Mucosa of stomach (tissue), 1 donor: Measurements from ENCODE around the gene RAD51B.
"Not testable (repeated sequence)": the region's sequence is repeated elsewhere in the genome, so short reads cannot be mapped to it uniquely, and the experiment has no call there.

Source experiments
- H3K27me3 ChIP-seq: one replicate; pipeline ENCODE4 v1.7.0; 2013; ENCODE audit warnings: mild to moderate bottlenecking, low read length; ENCODE audit not compliant: control insufficient read depth, insufficient read depth
- H3K36me3 ChIP-seq: one replicate; pipeline ENCODE4 v1.7.0; 2013; ENCODE audit warnings: low read length; ENCODE audit not compliant: control insufficient read depth, insufficient read depth
- H3K4me1 ChIP-seq: one replicate; pipeline ENCODE4 v1.7.0; 2013; ENCODE audit warnings: mild to moderate bottlenecking, low read length; ENCODE audit not compliant: control insufficient read depth, insufficient read depth
- H3K4me3 ChIP-seq: one replicate; pipeline ENCODE4 v1.7.0; 2013; ENCODE audit warnings: low read length
- H3K9ac ChIP-seq: one replicate; pipeline ENCODE4 v1.7.0; 2013; ENCODE audit warnings: mild to moderate bottlenecking, low read length, moderate library complexity
- H3K9me3 ChIP-seq: one replicate; pipeline ENCODE4 v1.7.0; 2013; ENCODE audit warnings: mild to moderate bottlenecking, low read length, moderate library complexity; ENCODE audit not compliant: control insufficient read depth
- donor health status: Pancreatic carcinoma.

RAD51B gene

DNA sequence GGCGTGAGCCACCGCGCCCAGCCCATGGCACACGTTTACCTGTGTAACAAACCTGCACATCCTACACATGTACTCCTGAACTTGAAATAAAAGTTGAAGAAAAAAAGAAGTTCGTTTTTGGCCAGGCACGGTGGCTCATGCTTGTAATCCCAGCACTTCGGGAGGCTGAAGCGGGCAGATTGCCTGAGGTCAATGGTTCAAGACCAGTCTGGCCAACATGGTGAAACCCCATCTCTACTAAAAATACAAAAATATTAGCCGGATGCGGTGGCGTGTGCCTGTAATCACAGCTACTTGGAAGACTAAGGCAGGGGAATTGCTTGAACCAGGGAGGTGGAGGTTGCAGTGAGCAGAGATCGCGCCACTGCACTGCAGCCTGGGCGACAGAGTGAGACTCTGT lies 879.2 kb downstream of the RAD51B start:
- not testable (repeated sequence) for H3K4me1 ChIP-seq, H3K9ac ChIP-seq, H3K36me3 ChIP-seq, H3K27me3 ChIP-seq, H3K9me3 ChIP-seq, H3K4me3 ChIP-seq

DNA sequence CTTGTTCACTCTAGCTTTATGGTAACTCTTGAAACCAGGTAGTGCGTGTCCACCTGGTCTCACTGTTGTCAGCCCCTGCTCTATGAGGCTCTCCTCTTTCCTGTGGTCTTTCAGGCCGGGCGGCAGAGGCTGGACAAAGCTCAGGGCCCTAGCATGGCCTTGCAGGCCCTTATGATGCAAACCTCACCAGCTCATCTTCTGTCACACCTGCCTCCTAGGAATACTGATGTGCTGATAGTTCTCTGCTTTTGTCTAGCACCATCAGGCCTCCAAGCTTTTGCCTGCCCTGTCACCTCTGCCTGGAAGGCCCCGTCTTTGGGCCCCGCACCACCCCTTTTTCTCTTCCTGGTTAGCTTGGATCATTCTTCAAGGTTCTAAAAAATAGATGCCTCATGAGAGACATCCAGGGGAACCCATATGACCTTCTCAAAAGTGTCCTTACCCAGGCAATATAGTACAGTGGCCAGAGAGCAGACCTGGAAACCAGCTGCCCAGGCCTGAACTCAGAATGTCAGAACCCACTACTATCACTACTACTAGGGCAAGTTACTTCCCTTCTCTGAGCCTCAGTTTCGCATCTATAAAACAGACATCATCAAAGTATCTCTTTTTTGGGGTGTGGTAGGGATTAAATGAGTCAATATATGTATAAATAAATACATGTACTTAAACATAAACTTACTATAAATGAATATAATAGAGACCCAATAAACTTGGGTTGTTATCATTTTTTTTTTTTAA lies 881.6 kb downstream of the RAD51B start:
- Histone ChIP-seq H3K4me3 (no peak overlapping the region), H3K4me1 (peaks cover 15% of the 10 kb centered on the region), H3K36me3 (no peaks in the 10 kb centered on the region), H3K9ac (no peak overlapping the region), H3K27me3 (no peaks in the 10 kb centered on the region), H3K9me3 (no peaks in the 10 kb centered on the region)

DNA sequence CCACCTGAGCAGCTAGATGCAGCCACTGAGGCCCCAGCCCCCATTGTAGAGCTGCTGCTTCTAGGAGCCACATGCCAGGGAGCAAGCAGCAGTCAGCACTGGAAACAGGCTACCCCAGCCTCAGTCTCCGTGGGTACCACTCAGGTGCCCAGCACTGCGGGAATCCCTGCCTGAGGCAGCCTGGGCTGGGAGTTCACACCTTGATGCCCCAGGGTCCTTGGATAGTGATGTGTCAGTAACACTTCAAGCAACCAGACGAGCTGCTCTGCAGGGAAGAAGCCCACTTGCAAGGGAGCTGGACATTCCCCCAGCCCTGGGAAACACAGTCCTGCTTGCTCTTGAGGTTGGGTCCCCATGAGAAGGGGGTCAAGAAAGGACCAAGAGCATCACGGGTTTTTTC lies 882.6 kb downstream of the RAD51B start:
- H3K36me3 ChIP-seq = no peaks in the 10 kb centered on the region
- H3K9me3 ChIP-seq = no peaks in the 10 kb centered on the region
- H3K4me3 ChIP-seq = no peak overlapping the region
- H3K9ac ChIP-seq = no peak overlapping the region
- H3K4me1 ChIP-seq = peaks cover 22% of the 10 kb centered on the region
- no peaks in the 10 kb centered on the region for H3K27me3 ChIP-seq

DNA sequence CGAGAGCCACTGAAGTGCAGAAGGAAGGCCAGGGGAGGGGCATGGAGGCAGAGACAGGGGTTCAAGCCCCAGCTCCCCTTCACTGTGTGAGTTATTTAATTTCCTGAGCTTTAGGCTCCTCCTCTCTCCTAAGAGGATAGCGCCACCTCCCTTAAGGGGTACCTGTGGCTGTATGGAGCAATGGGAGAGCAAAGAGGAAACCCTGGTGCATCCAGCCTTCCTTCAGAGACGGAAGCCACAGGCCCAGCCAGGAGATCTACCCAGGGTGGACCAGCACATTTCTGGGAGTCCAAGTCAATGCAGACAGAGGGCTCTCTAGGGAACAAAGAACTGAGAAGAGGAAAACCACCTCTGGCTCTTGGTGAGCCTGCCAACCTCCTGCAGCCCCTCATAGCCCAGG lies 883.0 kb downstream of the RAD51B start:
- no peak overlapping the region for H3K4me3 ChIP-seq
- H3K9me3 ChIP-seq = no peaks in the 10 kb centered on the region
- peaks cover 22% of the 10 kb centered on the region for H3K4me1 ChIP-seq
- no peaks in the 10 kb centered on the region for H3K27me3 ChIP-seq
- H3K36me3 ChIP-seq = no peaks in the 10 kb centered on the region
- H3K9ac ChIP-seq = no peak overlapping the region

DNA sequence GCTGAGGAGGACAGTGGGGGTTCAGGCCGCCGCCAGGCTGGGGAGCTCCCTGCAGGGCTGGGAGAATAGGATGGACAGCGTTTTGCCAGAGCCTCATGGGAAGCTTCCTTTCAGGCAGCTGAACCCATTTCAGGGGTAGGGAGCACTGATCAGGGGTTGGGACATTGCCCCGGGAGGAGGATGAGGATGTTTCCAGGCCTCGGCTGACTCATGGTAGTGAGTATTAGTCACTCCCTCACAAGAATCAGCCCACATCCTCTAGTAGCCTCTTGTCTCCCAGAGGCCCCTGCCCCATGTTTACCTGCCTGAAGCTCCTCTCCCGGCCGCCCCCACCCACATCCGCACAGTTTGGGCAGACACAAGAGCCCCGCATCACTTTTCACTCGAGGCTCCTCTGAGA lies 883.5 kb downstream of the RAD51B start:
- Histone ChIP-seq H3K9ac (no peak overlapping the region), H3K4me1 (peaks cover 22% of the 10 kb centered on the region), H3K36me3 (no peaks in the 10 kb centered on the region), H3K27me3 (no peaks in the 10 kb centered on the region), H3K4me3 (no peak overlapping the region), H3K9me3 (no peaks in the 10 kb centered on the region)

DNA sequence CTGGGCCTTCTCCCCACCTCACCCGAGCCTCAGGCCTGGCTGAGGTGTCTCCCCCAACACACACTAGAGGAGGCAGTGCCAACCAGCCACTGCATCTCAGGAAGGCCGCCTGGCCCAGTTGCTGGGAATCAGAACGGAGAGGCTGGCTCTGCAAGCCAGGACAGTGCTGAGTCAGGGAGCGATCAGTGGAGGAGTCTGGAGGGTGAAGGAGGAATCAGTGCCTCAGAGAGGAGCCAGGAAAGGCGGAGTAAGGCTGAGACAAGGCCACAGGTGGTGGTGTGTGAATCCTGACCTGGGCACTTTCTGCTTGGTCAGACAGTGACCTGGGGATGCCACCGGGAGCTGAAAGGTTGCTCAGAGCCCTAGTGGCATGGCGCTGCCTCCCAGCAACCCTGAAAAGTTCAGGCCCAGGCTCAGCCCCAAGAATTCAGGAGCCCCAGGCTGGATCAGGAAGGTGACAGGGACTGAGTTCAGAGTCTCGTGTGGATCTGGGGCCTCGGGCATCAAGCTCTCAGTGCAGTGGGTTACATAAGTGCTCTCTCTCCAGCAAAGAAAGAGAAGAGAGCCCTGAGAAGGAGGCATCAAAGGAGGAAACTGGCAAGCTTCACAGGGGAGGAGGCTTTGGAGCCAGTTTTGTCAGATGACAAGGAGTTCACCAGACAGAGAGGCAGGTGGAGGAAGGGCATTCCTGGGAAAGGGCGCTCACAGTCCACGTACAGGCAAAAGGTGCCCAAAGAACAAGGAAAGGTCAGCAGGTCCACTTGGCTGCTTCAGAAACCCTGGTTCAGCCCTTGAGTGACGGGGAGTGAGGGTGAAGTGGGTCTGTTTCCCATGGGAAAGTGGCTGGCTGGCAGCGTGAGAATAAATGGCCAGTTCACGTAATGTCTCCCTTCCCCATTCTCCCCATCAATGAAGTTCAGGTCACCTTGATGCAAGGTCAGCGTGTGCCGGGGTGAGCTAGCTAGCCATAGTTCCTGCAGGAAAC lies 885.4 kb downstream of the RAD51B start:
- no peaks in the 10 kb centered on the region for H3K27me3 ChIP-seq
- no peaks in the 10 kb centered on the region for H3K36me3 ChIP-seq
- H3K4me1 ChIP-seq = peaks cover 29% of the 10 kb centered on the region
- no peaks in the 10 kb centered on the region for H3K9me3 ChIP-seq
- H3K9ac ChIP-seq = no peak overlapping the region
- no peak overlapping the region for H3K4me3 ChIP-seq

DNA sequence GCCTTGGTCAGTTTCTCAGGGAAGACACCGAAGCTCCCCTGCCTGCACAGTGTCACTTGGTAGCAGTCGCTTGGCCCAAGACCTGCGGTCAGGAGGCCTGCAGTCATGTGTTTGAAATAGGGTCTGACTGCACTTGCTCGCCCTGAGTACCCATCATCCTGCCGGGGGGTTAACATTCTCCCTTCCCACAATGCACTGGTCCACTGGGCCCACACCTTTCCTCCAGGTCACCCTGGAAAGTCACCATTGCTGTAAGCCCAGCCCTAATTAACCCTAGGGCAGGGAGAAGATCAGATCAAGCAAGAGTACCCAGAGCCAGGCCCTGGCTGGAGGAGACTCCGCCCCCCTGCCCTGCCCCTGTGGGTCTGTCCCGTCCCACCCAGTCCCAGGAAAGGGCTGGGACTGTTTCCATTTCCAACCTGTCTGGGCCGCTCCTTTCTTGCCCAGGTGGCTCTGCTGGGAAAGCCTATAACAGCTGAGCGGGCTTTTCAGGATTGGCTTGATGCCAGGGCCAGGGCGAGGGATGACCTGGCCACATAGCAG lies 886.2 kb downstream of the RAD51B start:
- H3K4me1 ChIP-seq = peaks cover 29% of the 10 kb centered on the region
- no peak overlapping the region for H3K9ac ChIP-seq
- no peak overlapping the region for H3K4me3 ChIP-seq
- no peaks in the 10 kb centered on the region for H3K36me3 ChIP-seq
- no peaks in the 10 kb centered on the region for H3K27me3 ChIP-seq
- no peaks in the 10 kb centered on the region for H3K9me3 ChIP-seq

DNA sequence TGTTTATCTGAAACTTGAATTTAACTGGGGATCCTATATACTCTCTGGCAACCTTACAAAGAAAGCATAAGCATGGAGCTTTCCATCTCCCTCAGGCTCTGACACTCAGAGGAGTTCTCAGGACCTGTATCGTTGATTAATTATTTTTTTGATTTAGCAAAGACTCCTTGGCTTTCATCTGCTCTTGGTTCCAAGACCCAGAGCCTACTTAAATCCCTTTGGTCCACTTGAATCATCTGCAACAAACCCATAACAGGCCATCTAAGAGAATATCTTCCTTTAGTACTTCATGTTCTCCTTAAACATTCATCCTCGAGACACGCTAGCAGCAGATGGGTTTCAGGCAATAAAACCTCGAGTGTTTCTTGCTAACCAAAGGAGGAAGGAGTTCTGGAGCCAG lies 887.9 kb downstream of the RAD51B start:
- Histone ChIP-seq H3K36me3 (no peaks in the 10 kb centered on the region), H3K27me3 (no peaks in the 10 kb centered on the region), H3K9me3 (no peaks in the 10 kb centered on the region), H3K4me3 (no peak overlapping the region), H3K4me1 (peaks cover 39% of the 10 kb centered on the region), H3K9ac (no peak overlapping the region)

DNA sequence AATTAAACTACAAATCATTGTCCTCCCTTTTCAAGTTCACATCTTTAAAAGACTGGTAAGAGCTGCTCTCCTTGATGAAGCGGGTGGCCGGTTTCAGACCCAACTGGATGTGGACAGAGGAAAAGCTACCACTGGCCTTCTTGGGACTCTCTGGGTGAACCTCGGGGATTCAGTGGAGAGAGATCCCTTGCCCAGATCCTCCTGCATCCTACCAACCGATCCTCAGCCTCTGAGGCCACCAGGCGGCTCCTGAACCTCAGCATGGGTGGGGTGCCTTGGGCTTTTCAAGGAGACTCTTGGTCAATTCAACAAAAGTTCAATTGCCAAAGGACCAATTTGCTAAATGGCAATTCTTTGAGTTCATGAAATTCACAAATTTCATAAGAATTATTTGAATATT lies 888.8 kb downstream of the RAD51B start:
- H3K4me1 ChIP-seq = peaks cover 39% of the 10 kb centered on the region
- H3K27me3 ChIP-seq = no peaks in the 10 kb centered on the region
- H3K36me3 ChIP-seq = no peaks in the 10 kb centered on the region
- H3K4me3 ChIP-seq = no peak overlapping the region
- H3K9me3 ChIP-seq = no peaks in the 10 kb centered on the region
- no peak overlapping the region for H3K9ac ChIP-seq

DNA sequence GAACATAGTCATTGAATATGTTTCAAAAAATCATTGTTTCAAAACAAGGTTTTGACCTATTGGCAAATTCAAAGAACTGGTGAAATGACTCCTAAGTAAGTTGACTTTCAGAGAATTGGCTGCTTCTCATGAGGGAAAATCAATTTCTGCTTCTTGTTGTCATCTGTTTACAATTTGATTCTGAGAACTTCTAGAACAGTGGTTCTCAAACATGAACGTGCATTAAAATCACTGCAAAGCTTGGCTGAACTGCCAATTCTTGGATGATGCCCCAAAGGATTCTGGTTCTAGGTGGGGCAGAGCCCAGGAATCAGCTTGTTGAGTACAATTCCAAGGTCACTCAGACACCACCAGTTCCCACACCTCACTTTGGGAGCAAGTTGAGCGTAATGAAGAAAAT lies 889.4 kb downstream of the RAD51B start:
- Histone ChIP-seq H3K4me1 (peaks cover 39% of the 10 kb centered on the region), H3K27me3 (no peaks in the 10 kb centered on the region), H3K9me3 (no peaks in the 10 kb centered on the region), H3K36me3 (no peaks in the 10 kb centered on the region), H3K9ac (no peak overlapping the region), H3K4me3 (no peak overlapping the region)

DNA sequence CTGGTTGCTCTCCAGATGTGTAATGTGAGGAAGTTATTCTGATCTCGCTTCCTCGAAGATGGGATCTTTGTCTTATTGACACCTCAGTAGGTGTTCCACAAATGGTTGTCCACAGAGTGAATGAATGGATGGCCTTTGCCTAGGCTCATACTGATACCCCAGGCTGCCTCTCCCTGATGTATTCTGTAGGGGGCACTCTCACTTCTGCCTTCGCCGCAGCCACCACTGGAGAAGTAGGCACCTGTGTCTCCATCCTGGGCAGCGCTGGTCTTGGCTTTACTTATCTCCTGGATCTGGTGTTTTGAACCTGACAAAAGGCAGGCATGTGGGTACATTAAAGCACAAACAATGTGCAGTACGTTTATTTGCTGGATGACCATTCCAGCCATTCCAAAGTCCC lies 891.2 kb downstream of the RAD51B start:
- Histone ChIP-seq H3K9ac (no peak overlapping the region), H3K4me1 (peaks cover 28% of the 10 kb centered on the region), H3K9me3 (no peaks in the 10 kb centered on the region), H3K36me3 (no peaks in the 10 kb centered on the region), H3K27me3 (no peaks in the 10 kb centered on the region), H3K4me3 (no peak overlapping the region)
